HCT116 (cell line): ENCODE measurements around the gene CGNL1. TPM values are rescaled to one million over a fixed set of nuclear protein-coding genes. Genes with fewer than 3 reads are reported as not detected.

Source experiments
- ATAC-seq: fragments of 200-7000 bp; cut with Tn5 transposase; 2 replicates; pipeline ENCODE4 v1.9.1; 2020; ENCODE audit warnings: mild to moderate bottlenecking, moderate library complexity
- BruUV-seq: library from RNA; stranded (reverse); fragments of 400-500 nt; replicated peaks from 2 replicates; lab custom pipeline; 2021; lab: Mats Ljungman, UMichigan
- CTCF ChIA-PET: fragments of 300-600 bp; sonication (Branson Sonifier 250); formaldehyde crosslinking; loops from one replicate; lab custom pipeline; 2021; ENCODE audit warnings: antibody characterized with exemption; lab: Charles Lee
- POLR2A ChIA-PET: fragments of 300-600, 350-600 bp; sonication (Branson Sonifier 250); formaldehyde crosslinking; loops from one replicate; lab custom pipeline; 2021; ENCODE audit warnings: antibody characterized with exemption; lab: Charles Lee
- RAD21 ChIA-PET, 2 experiments: fragments of 300-600 bp; sonication (Branson Sonifier 250); formaldehyde crosslinking; loops; one replicate each; lab custom pipeline; 2023; ENCODE audit warnings: low total read pairs in 2 of 2; ENCODE audit not compliant: uncharacterized antibody in 2 of 2, unreplicated experiment in 2 of 2, low non-redundant PET in 1 of 2; lab: Charles Lee
- DNase-seq: peaks from one replicate; pipeline ENCODE4 v3.0.0-alpha.2; 2010; ENCODE audit warnings: low read depth, low spot score
- H2AFZ ChIP-seq: fragments of 200-600 bp; shearing (Covaris generic), sonication (generic); 2 replicates; pipeline ENCODE4 v1.6.1; 2017; ENCODE audit warnings: low read depth, mixed run types, mixed read lengths, antibody characterized with exemption, low read length; ENCODE audit not compliant: poor library complexity, severe bottlenecking
- H3K27ac ChIP-seq: 2 replicates; pipeline ENCODE4 v1.5.1; 2012; ENCODE audit warnings: low read depth, low read length
- H3K27me3 ChIP-seq: fragments of 200-600 bp; sonication (generic); 2 replicates; pipeline ENCODE4 v1.6.1; 2016; ENCODE audit warnings: mixed run types, low read length, mixed read lengths; ENCODE audit not compliant: insufficient read depth
- H3K36me3 ChIP-seq, 2 experiments: fragments of 200-500 bp in 1 of 2; fragments of 200-600 bp in 1 of 2; sonication (Bioruptor generic) in 1 of 2; sonication (generic) in 1 of 2; 2 replicates each; pipeline versions ENCODE4 v1.5.1 to v1.6.1; 2014 to 2016; ENCODE audit warnings: low read length in 2 of 2, inconsistent platforms in 1 of 2, mixed read lengths in 1 of 2, mixed run types in 1 of 2; ENCODE audit not compliant: insufficient read depth in 2 of 2, control insufficient read depth in 1 of 2
- H3K4me1 ChIP-seq, 2 experiments: fragments of 200-600 bp in 1 of 2; sonication (generic) in 1 of 2; 2 replicates each; pipeline versions ENCODE4 v1.5.1 to v1.6.1; 2012 to 2017; ENCODE audit warnings: low read length in 2 of 2, inconsistent platforms in 1 of 2, mild to moderate bottlenecking in 1 of 2, mixed read lengths in 1 of 2, mixed run types in 1 of 2, moderate library complexity in 1 of 2; ENCODE audit not compliant: insufficient read depth in 2 of 2, control insufficient read depth in 1 of 2
- H3K4me2 ChIP-seq: fragments of 200-600 bp; sonication (generic); 2 replicates; pipeline ENCODE4 v1.6.1; 2017; ENCODE audit warnings: mixed run types, low read length, mixed read lengths
- H3K4me3 ChIP-seq, 2 experiments: fragments of 200-600 bp in 1 of 2; sonication (generic) in 1 of 2; replicated peaks in 1 of 2; 2 replicates each; pipeline ENCODE4 v1.5.1; 2011 to 2016; ENCODE audit warnings: low read length in 2 of 2, control low read depth in 1 of 2, low read depth in 1 of 2, mild to moderate bottlenecking in 1 of 2, mixed read lengths in 1 of 2, mixed run types in 1 of 2
- H3K79me2 ChIP-seq: fragments of 200-600 bp; sonication (generic); 2 replicates; pipeline ENCODE4 v1.6.1; 2017; ENCODE audit warnings: mild to moderate bottlenecking, mixed run types, low read length, moderate library complexity, mixed read lengths; ENCODE audit not compliant: insufficient read depth
- H3K9ac ChIP-seq: fragments of 200-600 bp; sonication (generic); 2 replicates; pipeline ENCODE4 v1.6.1; 2016; ENCODE audit warnings: low read length, mixed read lengths
- H3K9me2 ChIP-seq: fragments of 200-600 bp; sonication (generic), shearing (Covaris generic); 2 replicates; pipeline ENCODE4 v1.6.1; 2017; ENCODE audit warnings: mixed run types, mild to moderate bottlenecking, moderate library complexity; ENCODE audit not compliant: insufficient read depth
- H3K9me3 ChIP-seq, 2 experiments: fragments of 200-500 bp in 1 of 2; fragments of 200-600 bp in 1 of 2; sonication (Bioruptor generic) in 1 of 2; sonication (generic) in 1 of 2; 2 replicates each; pipeline ENCODE4 v1.6.1; 2014 to 2017; ENCODE audit warnings: low read length in 2 of 2, mixed read lengths in 2 of 2, inconsistent platforms in 1 of 2, low read depth in 1 of 2, mild to moderate bottlenecking in 1 of 2, mixed run types in 1 of 2, moderate library complexity in 1 of 2; ENCODE audit not compliant: control insufficient read depth in 1 of 2, insufficient read depth in 1 of 2
- H4K20me1 ChIP-seq: fragments of 200-600 bp; sonication (generic), shearing (Covaris generic); 2 replicates; pipeline ENCODE4 v1.6.1; 2017; ENCODE audit warnings: mixed run types, mild to moderate bottlenecking, moderate library complexity; ENCODE audit not compliant: insufficient read depth
- CEBPB ChIP-seq: IDR thresholded peaks from 2 replicates; pipeline ENCODE4 v1.6.1; 2012; ENCODE audit warnings: low read depth
- CTCF ChIP-seq, 3 experiments: fragments of 200-600 bp in 1 of 3; sonication (generic) in 1 of 3; IDR thresholded peaks in 2 of 3; conservative IDR thresholded peaks in 1 of 3; 2 replicates each; pipeline ENCODE4 v1.5.1; 2012 to 2017; ENCODE audit warnings: low read depth in 2 of 3, low read length in 2 of 3, antibody characterized with exemption in 1 of 3, borderline replicate concordance in 1 of 3, control low read depth in 1 of 3, mild to moderate bottlenecking in 1 of 3, mixed read lengths in 1 of 3, mixed run types in 1 of 3, moderate library complexity in 1 of 3; ENCODE audit not compliant: insufficient read depth in 1 of 3
- EZH2phosphoT487 ChIP-seq: fragments of 200-600 bp; IDR thresholded peaks from 2 replicates; pipeline ENCODE4 v1.6.1; 2018; ENCODE audit warnings: antibody characterized with exemption, borderline replicate concordance
- FOSL1 ChIP-seq: IDR thresholded peaks from 2 replicates; pipeline ENCODE4 v1.6.1; 2012; ENCODE audit warnings: low read depth
- JUND ChIP-seq: IDR thresholded peaks from 2 replicates; pipeline ENCODE4 v1.6.1; 2012
- REST ChIP-seq: IDR thresholded peaks from 2 replicates; pipeline ENCODE4 v1.6.1; 2012; ENCODE audit warnings: low read depth
- SIN3A ChIP-seq: IDR thresholded peaks from 2 replicates; pipeline ENCODE4 v1.6.1; 2012; ENCODE audit warnings: low read depth
- SP1 ChIP-seq: IDR thresholded peaks from 2 replicates; pipeline ENCODE4 v1.6.1; 2012; ENCODE audit warnings: low read depth
- TCF7L2 ChIP-seq: IDR thresholded peaks from 2 replicates; pipeline ENCODE4 v1.7.0; 2011; ENCODE audit warnings: borderline replicate concordance, inconsistent platforms; ENCODE audit not compliant: insufficient read depth, insufficient read length; ENCODE audit errors: extremely low read depth
- ZFX ChIP-seq: fragments of 450-650 bp; IDR thresholded peaks from 2 replicates; pipeline ENCODE4 v1.6.1; 2017
- ZNF274 ChIP-seq: fragments of 200-500 bp; sonication (Bioruptor generic); IDR thresholded peaks from 2 replicates; pipeline ENCODE4 v1.6.1; 2014; ENCODE audit warnings: mild to moderate bottlenecking, low read depth, low read length, inconsistent platforms
- intact Hi-C: fragments of 100-400 bp; cut with micrococcal nuclease; formaldehyde crosslinking; loops from 2 replicates; pipeline ENCODE4 v1.10.0; 2022
- total RNA-seq: library from RNA; stranded (reverse); gene quantifications from one replicate; pipeline ENCODE4 v1.2.1, GENCODE V29; 2021; ENCODE audit not compliant: unreplicated experiment

The CGNL1 gene
- total RNA-seq, 1 experiment from 2014 or later, result 2.2 TPM

- ChIA-PET CTCF (interaction anchor here (2.7 kb wide), 1 partner anchor 194 kb away, joined by 8 read pairs; no protein-coding TSS in a partner anchor), RAD21 (no interaction called here), POLR2A (no interaction called here)
- ATAC-seq, result no peak
- Histone ChIP-seq H3K36me3 (no peaks in the 10 kb centered on the region), H3K4me3 (no peak overlapping the region), H2AFZ (no peak overlapping the region), H3K4me1 (peaks cover 6% of the 10 kb centered on the region in 2 experiments; a peak in 3 of 4 replicates), H3K9ac (no peak overlapping the region), H3K4me2 (no peak overlapping the region), H3K9me3 (no peaks in the 10 kb centered on the region), H4K20me1 (no peaks in the 10 kb centered on the region), H3K9me2 (no peaks in the 10 kb centered on the region), H3K79me2 (no peaks in the 10 kb centered on the region), H3K27me3 (no peaks in the 10 kb centered on the region), H3K27ac (no peak overlapping the region)
- no peak for DNase-seq
- no peak for TF ChIP-seq JUND
- no peak for TF ChIP-seq EZH2phosphoT487
- no peak for TF ChIP-seq SP1
- TF ChIP-seq CTCF (IDR thresholded peaks at IDR 0.05 in 2 of 3, conservative IDR thresholded peaks at IDR 0.05 in 1 of 3; ENCODE audit: borderline replicate concordance in 1 of 3, insufficient read depth in 1 of 3, low read depth in 2 of 3, low read length in 2 of 3), result no peak
- TF ChIP-seq ZNF274, result no peak
- TF ChIP-seq SIN3A, result no peak
- TF ChIP-seq FOSL1, result no peak
- TF ChIP-seq REST, result no peak
- TF ChIP-seq CEBPB, result no peak
- no peak for TF ChIP-seq ZFX
- TF ChIP-seq TCF7L2, result no peak
- intact Hi-C loops, result no loop called here
- no TSS peak for BruUV-seq
Measured at GRCh38 chr15:57534281-57534680, 158.0 kb downstream of the CGNL1 start.
